ENCODE data around the gene IL27RA. TPM values are rescaled to one million over a fixed set of nuclear protein-coding genes. Genes with fewer than 3 reads are reported as not detected.

Gene IL27RA
- total RNA-seq, 2 donors from 2014 or later: 10.3 to 10.8 TPM

- Mint-ChIP-seq H3K27ac (no peak within 1 kb of the TSS), H3K9me3 (no peaks in the 10 kb centered on the region), H3K4me3 (peak within 1 kb of the TSS; percentile 71), H3K4me1 (peaks cover 1% of the 10 kb centered on the region), H3K36me3 (ENCODE audit: low read depth) (no peaks in the 10 kb centered on the region), H3K27me3 (ENCODE audit: insufficient read depth) (peaks cover 57% of the 10 kb centered on the region)
- peaks cover 42% of the 10 kb centered on the region for H3K27me3 ChIP-seq (ENCODE audit: control insufficient read depth, insufficient read depth, low read length, poor library complexity, severe bottlenecking)
- H3K36me3 ChIP-seq (ENCODE audit: control insufficient read depth, insufficient read depth, low read length): no peaks in the 10 kb centered on the region
- H3K9ac ChIP-seq (ENCODE audit: extremely low read depth, low read length, poor library complexity, severe bottlenecking): peak within 1 kb of the TSS; percentile 6
- H3K4me1 ChIP-seq (ENCODE audit: control insufficient read depth, insufficient read depth, low read length): no peaks in the 10 kb centered on the region
- no peak within 1 kb of the TSS for H3K27ac ChIP-seq (ENCODE audit: low read depth, low read length)
- TF ChIP-seq CTCF (conservative IDR thresholded peaks at IDR 0.05): no peak
- H3K9me3 ChIP-seq (ENCODE audit: control insufficient read depth, low read length): no peaks in the 10 kb centered on the region
- peak; percentile 81 for DNase-seq
- H3K4me3 ChIP-seq (ENCODE audit: low read length): peak within 1 kb of the TSS; percentile 87
- 5 to 6% methylated on average over 35 to 51 of the region's 51 CpGs for WGBS, 2 experiments (ENCODE audit: insufficient coverage in 1 of 2, insufficient read length in 1 of 2)
Observed at GRCh38 chr19:14072535-14073260, 41.1 kb downstream of the IL27RA start, which contains the start of gene MISP3. MISP3 (plus strand) TSS chr19:14072786; CDS start chr19:14073310, 524 bp downstream.

GRCh38 chr19:14073261-14073924 lies 41.8 kb downstream of the IL27RA start:
- Mint-ChIP-seq H3K36me3 (ENCODE audit: low read depth) (no peaks in the 10 kb centered on the region), H3K27ac (no peak overlapping the region), H3K9me3 (no peaks in the 10 kb centered on the region), H3K27me3 (ENCODE audit: insufficient read depth) (peaks cover 59% of the 10 kb centered on the region), H3K4me3 (peak overlapping the region; percentile 71), H3K4me1 (peaks cover 1% of the 10 kb centered on the region)
- peak overlapping the region; percentile 6 for H3K9ac ChIP-seq (ENCODE audit: extremely low read depth, low read length, poor library complexity, severe bottlenecking)
- 0% methylated on average over 41 to 106 of the region's 106 CpGs for whole genome bisulfite sequencing, 2 experiments (ENCODE audit: insufficient coverage in 1 of 2, insufficient read length in 1 of 2)
- H3K27me3 ChIP-seq (ENCODE audit: control insufficient read depth, insufficient read depth, low read length, poor library complexity, severe bottlenecking): peaks cover 42% of the 10 kb centered on the region
- H3K27ac ChIP-seq (ENCODE audit: low read depth, low read length): no peak overlapping the region
- peak overlapping the region; percentile 87 for H3K4me3 ChIP-seq (ENCODE audit: low read length)
- no peaks in the 10 kb centered on the region for H3K4me1 ChIP-seq (ENCODE audit: control insufficient read depth, insufficient read depth, low read length)
- no peaks in the 10 kb centered on the region for H3K9me3 ChIP-seq (ENCODE audit: control insufficient read depth, low read length)
- peak; percentile 64 for TF ChIP-seq CTCF (conservative IDR thresholded peaks at IDR 0.05)
- no peaks in the 10 kb centered on the region for H3K36me3 ChIP-seq (ENCODE audit: control insufficient read depth, insufficient read depth, low read length)
- DNase-seq: peak; percentile 87

- no peak overlapping the region for H3K27ac ChIP-seq (ENCODE audit: low read depth, low read length)
- Mint-ChIP-seq H3K9me3 (no peaks in the 10 kb centered on the region), H3K4me1 (peaks cover 1% of the 10 kb centered on the region), H3K27me3 (ENCODE audit: insufficient read depth) (peaks cover 61% of the 10 kb centered on the region), H3K36me3 (ENCODE audit: low read depth) (no peaks in the 10 kb centered on the region), H3K4me3 (peak overlapping the region; percentile 71), H3K27ac (peak overlapping the region; percentile 74)
- peak overlapping the region; percentile 6 for H3K9ac ChIP-seq (ENCODE audit: extremely low read depth, low read length, poor library complexity, severe bottlenecking)
- peaks cover 42% of the 10 kb centered on the region for H3K27me3 ChIP-seq (ENCODE audit: control insufficient read depth, insufficient read depth, low read length, poor library complexity, severe bottlenecking)
- peak overlapping the region; percentile 87 for H3K4me3 ChIP-seq (ENCODE audit: low read length)
- H3K36me3 ChIP-seq (ENCODE audit: control insufficient read depth, insufficient read depth, low read length): no peaks in the 10 kb centered on the region
- H3K4me1 ChIP-seq (ENCODE audit: control insufficient read depth, insufficient read depth, low read length): no peaks in the 10 kb centered on the region
- no peak for DNase-seq
- TF ChIP-seq CTCF (conservative IDR thresholded peaks at IDR 0.05): no peak
- 15 to 18% methylated on average over 28 to 44 of the region's 44 CpGs for WGBS, 2 experiments (ENCODE audit: insufficient coverage in 1 of 2, insufficient read length in 1 of 2)
- no peaks in the 10 kb centered on the region for H3K9me3 ChIP-seq (ENCODE audit: control insufficient read depth, low read length)
Observed at GRCh38 chr19:14073925-14074838, 42.6 kb downstream of the IL27RA start.
